ENCODE measurements around the gene IFT88.

DNA sequence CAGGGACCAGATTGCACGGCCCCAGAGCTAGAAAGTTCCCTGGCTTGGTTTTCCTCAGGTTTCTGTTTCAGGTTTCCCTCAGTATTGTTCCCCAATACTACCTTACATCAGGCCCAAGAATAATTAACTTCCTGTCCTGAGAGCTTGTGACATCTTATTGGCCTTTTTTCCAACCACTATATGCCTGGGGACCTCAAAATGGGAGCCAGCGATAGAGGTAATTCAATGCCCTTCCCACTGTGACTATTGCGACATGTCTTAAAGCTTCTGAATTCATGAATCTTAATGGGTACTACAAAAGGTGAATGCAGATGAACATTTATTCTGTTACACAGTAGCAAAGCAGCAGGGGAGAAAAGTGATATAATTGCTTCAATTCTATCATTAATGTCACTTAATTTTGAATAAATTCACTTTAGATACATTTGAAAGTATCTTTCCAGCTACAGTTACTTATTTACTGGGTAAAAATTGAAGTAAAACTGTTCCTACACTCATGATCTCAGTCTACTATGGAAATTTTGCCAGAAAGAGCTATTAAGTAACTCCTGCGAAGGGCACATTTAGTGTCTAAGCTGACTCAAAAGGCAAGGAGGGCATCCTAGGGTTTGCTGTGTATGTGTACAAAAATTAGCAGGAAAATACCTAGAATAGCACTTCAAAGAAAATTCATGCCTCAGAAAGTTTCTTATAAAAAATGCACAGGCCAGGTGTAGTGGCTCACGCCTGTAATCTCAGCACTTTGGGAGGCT is 45.4 kb upstream of the IFT88 start:
- TF ChIP-seq, protein P1, sequence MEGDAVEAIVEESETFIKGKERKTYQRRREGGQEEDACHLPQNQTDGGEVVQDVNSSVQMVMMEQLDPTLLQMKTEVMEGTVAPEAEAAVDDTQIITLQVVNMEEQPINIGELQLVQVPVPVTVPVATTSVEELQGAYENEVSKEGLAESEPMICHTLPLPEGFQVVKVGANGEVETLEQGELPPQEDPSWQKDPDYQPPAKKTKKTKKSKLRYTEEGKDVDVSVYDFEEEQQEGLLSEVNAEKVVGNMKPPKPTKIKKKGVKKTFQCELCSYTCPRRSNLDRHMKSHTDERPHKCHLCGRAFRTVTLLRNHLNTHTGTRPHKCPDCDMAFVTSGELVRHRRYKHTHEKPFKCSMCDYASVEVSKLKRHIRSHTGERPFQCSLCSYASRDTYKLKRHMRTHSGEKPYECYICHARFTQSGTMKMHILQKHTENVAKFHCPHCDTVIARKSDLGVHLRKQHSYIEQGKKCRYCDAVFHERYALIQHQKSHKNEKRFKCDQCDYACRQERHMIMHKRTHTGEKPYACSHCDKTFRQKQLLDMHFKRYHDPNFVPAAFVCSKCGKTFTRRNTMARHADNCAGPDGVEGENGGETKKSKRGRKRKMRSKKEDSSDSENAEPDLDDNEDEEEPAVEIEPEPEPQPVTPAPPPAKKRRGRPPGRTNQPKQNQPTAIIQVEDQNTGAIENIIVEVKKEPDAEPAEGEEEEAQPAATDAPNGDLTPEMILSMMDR (IDR thresholded peaks at IDR 0.05), result no peak
- TF ChIP-seq POLR2AphosphoS5 (IDR thresholded peaks at IDR 0.05) (no peak), POLR2A (IDR thresholded peaks at IDR 0.05) (no peak), EP300 (IDR thresholded peaks at IDR 0.05) (no peak)

Data from suprapubic skin (tissue), 4 donors.